IMR-90 (cell line): ENCODE data around the gene HK3.

ENCODE experiments used
- CEBPB ChIP-seq: IDR thresholded peaks from 2 replicates; pipeline ENCODE4 v1.6.1; 2012; ENCODE audit warnings: low read depth, low read length, improper control_type of control experiment
- TF ChIP-seq, protein P1 (sequence below): conservative IDR thresholded peaks from 2 replicates; pipeline ENCODE4 v1.5.1; 2012; ENCODE audit warnings: mild to moderate bottlenecking, low read depth, low read length, improper control_type of control experiment

DNA sequence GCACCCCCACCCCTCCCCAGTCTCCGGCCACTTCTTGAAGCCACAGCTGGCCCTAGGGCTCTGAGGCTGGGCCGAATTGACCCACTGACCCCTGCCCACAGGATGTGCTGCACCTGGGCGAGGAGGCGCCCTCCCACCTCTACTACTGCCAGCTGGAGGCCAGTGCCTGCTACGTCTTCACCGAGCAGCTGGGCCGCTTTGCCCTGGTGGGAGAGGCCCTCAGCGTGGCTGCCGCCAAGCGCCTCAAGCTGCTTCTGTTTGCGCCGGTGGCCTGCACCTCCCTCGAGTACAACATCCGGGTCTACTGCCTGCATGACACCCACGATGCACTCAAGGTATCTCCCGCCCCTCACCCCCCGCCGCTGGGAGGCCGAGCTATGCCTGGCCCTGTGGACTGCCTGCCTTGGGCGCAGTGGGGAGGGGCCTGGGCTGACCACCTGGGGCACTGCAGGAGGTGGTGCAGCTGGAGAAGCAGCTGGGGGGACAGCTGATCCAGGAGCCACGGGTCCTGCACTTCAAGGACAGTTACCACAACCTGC lies 21.3 kb downstream of the HK3 start:
- TF ChIP-seq CEBPB: no peak
- TF ChIP-seq, protein P1, sequence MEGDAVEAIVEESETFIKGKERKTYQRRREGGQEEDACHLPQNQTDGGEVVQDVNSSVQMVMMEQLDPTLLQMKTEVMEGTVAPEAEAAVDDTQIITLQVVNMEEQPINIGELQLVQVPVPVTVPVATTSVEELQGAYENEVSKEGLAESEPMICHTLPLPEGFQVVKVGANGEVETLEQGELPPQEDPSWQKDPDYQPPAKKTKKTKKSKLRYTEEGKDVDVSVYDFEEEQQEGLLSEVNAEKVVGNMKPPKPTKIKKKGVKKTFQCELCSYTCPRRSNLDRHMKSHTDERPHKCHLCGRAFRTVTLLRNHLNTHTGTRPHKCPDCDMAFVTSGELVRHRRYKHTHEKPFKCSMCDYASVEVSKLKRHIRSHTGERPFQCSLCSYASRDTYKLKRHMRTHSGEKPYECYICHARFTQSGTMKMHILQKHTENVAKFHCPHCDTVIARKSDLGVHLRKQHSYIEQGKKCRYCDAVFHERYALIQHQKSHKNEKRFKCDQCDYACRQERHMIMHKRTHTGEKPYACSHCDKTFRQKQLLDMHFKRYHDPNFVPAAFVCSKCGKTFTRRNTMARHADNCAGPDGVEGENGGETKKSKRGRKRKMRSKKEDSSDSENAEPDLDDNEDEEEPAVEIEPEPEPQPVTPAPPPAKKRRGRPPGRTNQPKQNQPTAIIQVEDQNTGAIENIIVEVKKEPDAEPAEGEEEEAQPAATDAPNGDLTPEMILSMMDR: no peak
